WTC11 (cell line): ENCODE data around the gene NUP35. TPM values are rescaled to one million over a fixed set of nuclear protein-coding genes. Genes with fewer than 3 reads are reported as not detected.

ENCODE experiments used
- ATAC-seq: fragments of 200-7000 bp; cut with Tn5 transposase; 2 replicates; pipeline ENCODE4 v1.10.0; 2021; ENCODE audit warnings: mild to moderate bottlenecking, moderate library complexity
- CTCF ChIA-PET: fragments of 300-600 bp; sonication (Branson Sonifier 250); formaldehyde crosslinking; loops from one replicate; lab custom pipeline; 2021; ENCODE audit warnings: antibody characterized with exemption; lab: Charles Lee
- POLR2A ChIA-PET: fragments of 350-600 bp; sonication (Branson Sonifier 250); formaldehyde crosslinking; loops from one replicate; lab custom pipeline; 2021; ENCODE audit warnings: antibody characterized with exemption; lab: Charles Lee
- DNase-seq: peaks from one replicate; pipeline ENCODE4 v3.0.0; 2021; ENCODE audit warnings: low spot score
- H3K27ac Mint-ChIP-seq: 2 replicates; pipeline ENCODE4 v1.8.0; 2021; ENCODE audit warnings: mixed read lengths
- H3K27me3 Mint-ChIP-seq: 2 replicates; pipeline ENCODE4 v1.8.0; 2021; ENCODE audit warnings: low read depth, mild to moderate bottlenecking, moderate library complexity, mixed read lengths
- H3K36me3 Mint-ChIP-seq: 2 replicates; pipeline ENCODE4 v1.8.0; 2021; ENCODE audit warnings: mixed read lengths
- H3K4me1 Mint-ChIP-seq: 2 replicates; pipeline ENCODE4 v1.8.0; 2022; ENCODE audit warnings: mixed read lengths
- H3K4me3 Mint-ChIP-seq: 2 replicates; pipeline ENCODE4 v1.8.0; 2021; ENCODE audit warnings: mild to moderate bottlenecking, moderate library complexity, mixed read lengths
- H3K9me3 Mint-ChIP-seq: 2 replicates; pipeline ENCODE4 v1.8.0; 2021; ENCODE audit warnings: mixed read lengths
- ATF3 ChIP-seq: sonication (generic); formaldehyde crosslinking; conservative IDR thresholded peaks from 2 replicates; pipeline ENCODE4 v1.8.1; 2022; ENCODE audit warnings: mild to moderate bottlenecking, missing genetic modification reagents
- CREB1 ChIP-seq: sonication (generic); formaldehyde crosslinking; IDR thresholded peaks from 2 replicates; pipeline ENCODE4 v1.8.0; 2023; ENCODE audit warnings: mild to moderate bottlenecking, missing genetic modification reagents
- CREM ChIP-seq: sonication (generic); formaldehyde crosslinking; IDR thresholded peaks from 2 replicates; pipeline ENCODE4 v1.8.1; 2022; ENCODE audit warnings: mild to moderate bottlenecking, missing genetic modification reagents, moderate library complexity
- EMX1 ChIP-seq: fragments of 250-450 bp; sonication (Bioruptor Pico); IDR thresholded peaks from 2 replicates; pipeline ENCODE4 v1.8.0; 2021; ENCODE audit warnings: mild to moderate bottlenecking
- FOXJ3 ChIP-seq: sonication (generic); formaldehyde crosslinking; IDR thresholded peaks from 2 replicates; pipeline ENCODE4 v1.9.0; 2021; ENCODE audit warnings: missing genetic modification reagents, mild to moderate bottlenecking, borderline replicate concordance
- FOXK1 ChIP-seq: sonication (generic); formaldehyde crosslinking; IDR thresholded peaks from 2 replicates; pipeline ENCODE4 v1.8.0; 2022; ENCODE audit warnings: mild to moderate bottlenecking, moderate library complexity, missing genetic modification reagents
- GTF2I ChIP-seq: fragments of 250-450 bp; sonication (Bioruptor Pico); conservative IDR thresholded peaks from 2 replicates; pipeline ENCODE4 v1.4.0; 2021; ENCODE audit warnings: mild to moderate bottlenecking
- HMGA2 ChIP-seq: fragments of 250-450 bp; sonication (Bioruptor Pico); IDR thresholded peaks from 2 replicates; pipeline ENCODE4 v1.4.0; 2021; ENCODE audit warnings: mild to moderate bottlenecking, moderate library complexity
- HMGXB4 ChIP-seq: sonication (generic); formaldehyde crosslinking; IDR thresholded peaks from 2 replicates; pipeline ENCODE4 v1.8.1; 2023; ENCODE audit warnings: mild to moderate bottlenecking, moderate library complexity, missing genetic modification reagents
- MYBL2 ChIP-seq: sonication (generic); formaldehyde crosslinking; IDR thresholded peaks from 2 replicates; pipeline ENCODE4 v1.8.1; 2023; ENCODE audit warnings: mild to moderate bottlenecking, moderate library complexity, missing genetic modification reagents
- NR2C2 ChIP-seq: sonication (generic); formaldehyde crosslinking; IDR thresholded peaks from 2 replicates; pipeline ENCODE4 v1.8.0; 2022; ENCODE audit warnings: mild to moderate bottlenecking, missing genetic modification reagents
- PREB ChIP-seq: sonication (generic); formaldehyde crosslinking; IDR thresholded peaks from 2 replicates; pipeline ENCODE4 v1.8.1; 2022; ENCODE audit warnings: mild to moderate bottlenecking, missing genetic modification reagents, moderate library complexity, borderline replicate concordance
- SMAD4 ChIP-seq: sonication (generic); formaldehyde crosslinking; IDR thresholded peaks from 2 replicates; pipeline ENCODE4 v1.8.0; 2022; ENCODE audit warnings: mild to moderate bottlenecking, missing genetic modification reagents
- TCF7 ChIP-seq: sonication (generic); formaldehyde crosslinking; IDR thresholded peaks from 2 replicates; pipeline ENCODE4 v1.8.0; 2022; ENCODE audit warnings: mild to moderate bottlenecking, low read depth, missing genetic modification reagents, moderate library complexity
- USF2 ChIP-seq: sonication (generic); formaldehyde crosslinking; IDR thresholded peaks from 2 replicates; pipeline ENCODE4 v1.8.1; 2023; ENCODE audit warnings: mild to moderate bottlenecking, missing genetic modification reagents, moderate library complexity
- ZBTB21 ChIP-seq: sonication (generic); formaldehyde crosslinking; IDR thresholded peaks from 2 replicates; pipeline ENCODE4 v1.8.1; 2023; ENCODE audit warnings: mild to moderate bottlenecking, missing genetic modification reagents, borderline replicate concordance
- total RNA-seq: library from RNA; stranded (reverse); gene quantifications from 3 replicates; pipeline ENCODE4 v1.2.3, GENCODE V29; 2021
- TF ChIP-seq, protein P1 (sequence below): sonication (generic); formaldehyde crosslinking; IDR thresholded peaks from 2 replicates; pipeline ENCODE4 v1.8.1; 2022; ENCODE audit warnings: missing genetic modification reagents, borderline replicate concordance
- TF ChIP-seq, protein P2 (sequence below): fragments of 250-450 bp; sonication (Bioruptor Pico); IDR thresholded peaks from 2 replicates; pipeline ENCODE4 v1.9.0; 2021; ENCODE audit warnings: mild to moderate bottlenecking
- TF ChIP-seq, protein P3 (sequence below): sonication (generic); formaldehyde crosslinking; IDR thresholded peaks from 2 replicates; pipeline ENCODE4 v1.8.1; 2022; ENCODE audit warnings: mild to moderate bottlenecking, moderate library complexity, missing genetic modification reagents
- TF ChIP-seq, protein P4 (sequence below): sonication (generic); formaldehyde crosslinking; IDR thresholded peaks from 2 replicates; pipeline ENCODE4 v1.8.0; 2022; ENCODE audit warnings: mild to moderate bottlenecking, missing genetic modification reagents

NUP35 gene
- total RNA-seq, 1 experiment from 2014 or later = 39.5 TPM

GRCh38 chr2:183123117-183123958 is 905 bp upstream of the NUP35 start:
- peaks cover 32% of the 10 kb centered on the region for H3K4me1 Mint-ChIP-seq
- TF ChIP-seq EMX1 (no peak), USF2 (no peak), HMGA2 (CRISPR knock-in tag) (no peak), NR2C2 (CRISPR knock-in tag) (no peak), FOXJ3 (CRISPR knock-in tag) (no peak)
- TF ChIP-seq, protein P1, sequence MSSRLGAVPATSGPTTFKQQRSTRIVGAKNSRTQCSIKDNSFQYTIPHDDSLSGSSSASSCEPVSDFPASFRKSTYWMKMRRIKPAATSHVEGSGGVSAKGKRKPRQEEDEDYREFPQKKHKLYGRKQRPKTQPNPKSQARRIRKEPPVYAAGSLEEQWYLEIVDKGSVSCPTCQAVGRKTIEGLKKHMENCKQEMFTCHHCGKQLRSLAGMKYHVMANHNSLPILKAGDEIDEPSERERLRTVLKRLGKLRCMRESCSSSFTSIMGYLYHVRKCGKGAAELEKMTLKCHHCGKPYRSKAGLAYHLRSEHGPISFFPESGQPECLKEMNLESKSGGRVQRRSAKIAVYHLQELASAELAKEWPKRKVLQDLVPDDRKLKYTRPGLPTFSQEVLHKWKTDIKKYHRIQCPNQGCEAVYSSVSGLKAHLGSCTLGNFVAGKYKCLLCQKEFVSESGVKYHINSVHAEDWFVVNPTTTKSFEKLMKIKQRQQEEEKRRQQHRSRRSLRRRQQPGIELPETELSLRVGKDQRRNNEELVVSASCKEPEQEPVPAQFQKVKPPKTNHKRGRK (CRISPR knock-in tag) = no peak
- TF ChIP-seq, protein P2, sequence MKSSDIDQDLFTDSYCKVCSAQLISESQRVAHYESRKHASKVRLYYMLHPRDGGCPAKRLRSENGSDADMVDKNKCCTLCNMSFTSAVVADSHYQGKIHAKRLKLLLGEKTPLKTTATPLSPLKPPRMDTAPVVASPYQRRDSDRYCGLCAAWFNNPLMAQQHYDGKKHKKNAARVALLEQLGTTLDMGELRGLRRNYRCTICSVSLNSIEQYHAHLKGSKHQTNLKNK (CRISPR knock-in tag) = no peak
- DNase-seq (no peak), ATAC-seq (no peak)
- peaks cover 2% of the 10 kb centered on the region for H3K36me3 Mint-ChIP-seq
- peak overlapping the region; percentile 96 for H3K4me3 Mint-ChIP-seq
- no peaks in the 10 kb centered on the region; the same call in 1 of the 2 replicates for H3K27me3 Mint-ChIP-seq
- ChIA-PET POLR2A (no interaction called here), CTCF (interaction anchor here (0.6 to 2.0 kb wide), 2 partner anchors 52 to 54 kb away, joined by 3 to 8 read pairs; no protein-coding TSS in a partner anchor)
- peak overlapping the region; percentile 99 for H3K27ac Mint-ChIP-seq
- no peaks in the 10 kb centered on the region for H3K9me3 Mint-ChIP-seq

DNA sequence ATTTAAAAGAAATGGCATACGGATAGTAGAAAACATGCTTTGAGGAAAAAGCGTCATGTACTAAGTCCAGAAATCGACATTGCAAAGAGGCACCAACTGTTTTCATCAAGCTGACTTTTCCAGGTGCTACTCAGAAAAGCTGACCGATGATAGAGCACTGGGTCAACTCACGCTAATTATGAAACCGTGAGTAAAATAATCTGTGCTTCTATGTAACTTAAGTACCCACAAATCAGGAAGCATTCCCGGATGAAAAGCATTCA is 353 bp upstream of the NUP35 start:
- peaks cover 6% of the 10 kb centered on the region for H3K36me3 Mint-ChIP-seq

More for the DNA sequence above, 353 bp upstream of the NUP35 start:
- TF ChIP-seq HMGA2 (CRISPR knock-in tag) (no peak), HMGXB4 (CRISPR knock-in tag) (no peak), ATF3 (CRISPR knock-in tag) (no peak), TCF7 (CRISPR knock-in tag) (no peak), CREB1 (CRISPR knock-in tag) (no peak), SMAD4 (CRISPR knock-in tag) (no peak), MYBL2 (CRISPR knock-in tag) (no peak), ZBTB21 (CRISPR knock-in tag) (no peak), PREB (CRISPR knock-in tag) (no peak), CREM (CRISPR knock-in tag) (no peak), GTF2I (CRISPR knock-in tag) (no peak), FOXK1 (no peak)
- TF ChIP-seq, protein P3, sequence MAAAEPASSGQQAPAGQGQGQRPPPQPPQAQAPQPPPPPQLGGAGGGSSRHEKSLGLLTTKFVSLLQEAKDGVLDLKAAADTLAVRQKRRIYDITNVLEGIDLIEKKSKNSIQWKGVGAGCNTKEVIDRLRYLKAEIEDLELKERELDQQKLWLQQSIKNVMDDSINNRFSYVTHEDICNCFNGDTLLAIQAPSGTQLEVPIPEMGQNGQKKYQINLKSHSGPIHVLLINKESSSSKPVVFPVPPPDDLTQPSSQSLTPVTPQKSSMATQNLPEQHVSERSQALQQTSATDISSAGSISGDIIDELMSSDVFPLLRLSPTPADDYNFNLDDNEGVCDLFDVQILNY (CRISPR knock-in tag) = no peak
- TF ChIP-seq, protein P4, sequence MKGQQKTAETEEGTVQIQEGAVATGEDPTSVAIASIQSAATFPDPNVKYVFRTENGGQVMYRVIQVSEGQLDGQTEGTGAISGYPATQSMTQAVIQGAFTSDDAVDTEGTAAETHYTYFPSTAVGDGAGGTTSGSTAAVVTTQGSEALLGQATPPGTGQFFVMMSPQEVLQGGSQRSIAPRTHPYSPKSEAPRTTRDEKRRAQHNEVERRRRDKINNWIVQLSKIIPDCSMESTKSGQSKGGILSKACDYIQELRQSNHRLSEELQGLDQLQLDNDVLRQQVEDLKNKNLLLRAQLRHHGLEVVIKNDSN = no peak
- DNase-seq (no peak), ATAC-seq (0 out of 2 replicates have a peak, but pooled peaks have one; percentile 2)
- Mint-ChIP-seq H3K27me3 (no peaks in the 10 kb centered on the region; the same call in 1 of the 2 replicates), H3K27ac (peak overlapping the region; percentile 99), H3K9me3 (no peaks in the 10 kb centered on the region), H3K4me1 (peaks cover 32% of the 10 kb centered on the region), H3K4me3 (peak overlapping the region; percentile 96)
- ChIA-PET POLR2A (no interaction called here), CTCF (interaction anchor here (2.0 kb wide), 1 partner anchor 53 kb away, joined by 8 read pairs; no protein-coding TSS in a partner anchor)
